Measurements from ENCODE around the gene TTI1. TPM values are rescaled to one million over a fixed set of nuclear protein-coding genes. Genes with fewer than 3 reads are reported as not detected.

TTI1 gene
- total RNA-seq, 1 experiment from 2014 or later = 38.3 TPM

DNA sequence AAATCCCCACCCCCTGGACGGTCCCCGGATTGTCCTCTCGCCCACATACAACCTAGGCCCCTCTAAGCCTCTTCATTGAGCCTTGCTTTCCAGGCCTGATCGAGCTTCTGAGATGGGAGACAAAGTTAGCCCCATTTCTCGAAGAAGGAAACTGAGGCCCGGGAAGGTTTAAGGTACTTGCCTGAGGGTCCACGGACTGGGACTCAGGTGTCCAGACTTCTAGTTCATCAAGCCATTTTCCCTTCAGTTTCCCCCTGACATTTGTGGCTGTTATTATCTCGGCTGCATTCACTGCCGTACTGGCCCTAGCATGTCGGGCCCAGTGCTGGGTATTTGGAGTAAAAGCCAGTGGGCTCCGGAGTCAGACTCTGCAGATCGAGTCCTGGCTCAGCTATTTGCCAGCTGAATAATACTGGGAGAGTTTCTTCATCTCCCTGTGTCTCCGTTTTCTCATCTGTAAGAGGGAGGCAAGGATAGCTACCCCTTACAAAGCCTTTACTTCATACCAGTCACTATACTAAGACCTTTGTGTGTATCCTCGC lies 923 bp upstream of the TTI1 start:
- Histone ChIP-seq H3K27ac (ENCODE audit: low read length) (peak overlapping the region; percentile 42; the same call in 1 of the 2 replicates), H3K9ac (ENCODE audit: low read length) (peak overlapping the region; percentile 98), H3K4me3 (ENCODE audit: low read length) (peak overlapping the region; percentile 96), H3K4me1 (ENCODE audit: low read length) (peaks cover 47% of the 10 kb centered on the region), H4K20me1 (ENCODE audit: insufficient read depth, low read depth, low read length) (peaks cover 4% of the 10 kb centered on the region; the same call in 1 of the 2 replicates), H3K36me3 (ENCODE audit: insufficient read depth, low read length) (peaks cover 22% of the 10 kb centered on the region; the same call in 1 of the 2 replicates), H2AFZ (ENCODE audit: low read length) (peak overlapping the region; percentile 82; the same call in 1 of the 2 replicates), H3K9me3 (ENCODE audit: low read length) (no peaks in the 10 kb centered on the region), H3K9me2 (replicated peaks; ENCODE audit: insufficient read depth, low read length) (no peaks in the 10 kb centered on the region), H3K79me2 (ENCODE audit: low read length) (peaks cover 100% of the 10 kb centered on the region), H3K27me3 (ENCODE audit: low read length) (no peaks in the 10 kb centered on the region), H3K4me2 (ENCODE audit: low read depth, low read length, poor library complexity, severe bottlenecking) (peak overlapping the region; percentile 96)
- DNase-seq = no peak

DNA sequence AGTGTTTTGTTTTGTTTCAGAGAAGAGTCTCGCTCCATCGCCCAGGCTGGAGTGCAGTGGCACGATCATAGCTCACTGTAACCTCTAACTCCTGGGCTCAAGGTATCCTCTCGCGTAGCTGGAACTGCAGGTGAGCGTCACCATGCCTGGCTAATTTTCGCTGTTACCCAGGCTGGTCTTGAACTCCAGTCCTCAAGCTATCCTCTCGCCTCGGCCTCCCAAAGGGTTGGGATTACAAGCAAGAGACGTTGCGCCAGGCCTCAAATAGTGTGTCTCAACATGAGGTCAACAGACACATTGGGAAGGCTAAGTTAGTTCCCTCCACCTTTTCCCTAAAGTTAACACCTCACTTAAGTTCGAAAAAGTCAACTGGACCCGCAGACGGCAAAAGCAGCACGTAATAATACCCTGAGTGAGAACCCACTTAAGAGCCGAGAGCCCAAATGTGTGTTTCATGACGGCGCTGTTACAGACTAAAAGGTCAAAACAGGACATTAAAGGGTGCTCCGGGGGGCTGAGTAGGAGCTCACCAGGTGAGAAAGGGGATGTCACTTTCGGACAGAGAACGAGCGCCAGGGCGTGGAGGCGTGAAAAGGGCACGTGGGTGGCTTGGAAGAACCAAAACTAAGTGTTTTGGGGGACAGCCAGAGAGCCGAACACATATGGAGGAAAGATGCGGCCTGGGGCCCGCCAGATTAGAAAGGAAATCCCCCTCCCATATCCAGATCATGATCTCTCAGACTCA lies 499 bp downstream of the TTI1 start:
- Histone ChIP-seq H3K4me2 (ENCODE audit: low read depth, low read length, poor library complexity, severe bottlenecking) (peak overlapping the region; percentile 96), H3K36me3 (ENCODE audit: insufficient read depth, low read length) (peaks cover 19% of the 10 kb centered on the region; the same call in 1 of the 2 replicates), H3K27ac (ENCODE audit: low read length) (peak overlapping the region; percentile 46; the same call in 1 of the 2 replicates), H3K4me3 (ENCODE audit: low read length) (peak overlapping the region; percentile 96), H4K20me1 (ENCODE audit: insufficient read depth, low read depth, low read length) (peaks cover 4% of the 10 kb centered on the region; the same call in 1 of the 2 replicates), H3K9me3 (ENCODE audit: low read length) (no peaks in the 10 kb centered on the region), H3K9me2 (replicated peaks; ENCODE audit: insufficient read depth, low read length) (no peaks in the 10 kb centered on the region), H3K27me3 (ENCODE audit: low read length) (no peaks in the 10 kb centered on the region), H2AFZ (ENCODE audit: low read length) (peak overlapping the region; percentile 82), H3K79me2 (ENCODE audit: low read length) (peaks cover 100% of the 10 kb centered on the region), H3K4me1 (ENCODE audit: low read length) (peaks cover 47% of the 10 kb centered on the region), H3K9ac (ENCODE audit: low read length) (peak overlapping the region; percentile 98)
- peak; percentile 85 for DNase-seq

DNA sequence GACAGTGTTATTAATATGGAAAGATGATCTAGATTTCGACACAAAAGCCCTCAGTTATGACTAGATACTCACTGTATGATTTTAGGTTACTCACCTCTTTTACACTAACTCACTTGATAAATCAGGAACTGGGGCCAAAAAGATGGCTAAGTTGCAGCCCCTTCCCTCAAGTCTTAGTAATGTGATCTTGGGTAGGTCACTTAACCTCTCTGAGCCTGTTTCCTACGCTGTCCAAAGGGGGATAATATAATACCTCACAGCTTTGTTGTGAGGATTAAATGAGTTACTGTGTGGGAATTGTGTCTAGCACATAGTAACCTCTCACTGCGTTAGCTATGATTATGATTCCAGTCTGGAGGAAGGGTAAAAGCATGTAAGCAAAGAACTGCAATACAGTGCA lies 1.3 kb downstream of the TTI1 start:
- Histone ChIP-seq H3K9me2 (replicated peaks; ENCODE audit: insufficient read depth, low read length) (no peaks in the 10 kb centered on the region), H3K9me3 (ENCODE audit: low read length) (no peaks in the 10 kb centered on the region), H3K27ac (ENCODE audit: low read length) (peak overlapping the region; percentile 46; the same call in 1 of the 2 replicates), H3K36me3 (ENCODE audit: insufficient read depth, low read length) (peaks cover 21% of the 10 kb centered on the region; the same call in 1 of the 2 replicates), H3K4me2 (ENCODE audit: low read depth, low read length, poor library complexity, severe bottlenecking) (peak overlapping the region; percentile 96), H3K27me3 (ENCODE audit: low read length) (no peaks in the 10 kb centered on the region), H3K4me3 (ENCODE audit: low read length) (peak overlapping the region; percentile 96), H2AFZ (ENCODE audit: low read length) (no peak overlapping the region), H3K79me2 (ENCODE audit: low read length) (peaks cover 100% of the 10 kb centered on the region), H4K20me1 (ENCODE audit: insufficient read depth, low read depth, low read length) (peaks cover 4% of the 10 kb centered on the region; the same call in 1 of the 2 replicates), H3K9ac (ENCODE audit: low read length) (peak overlapping the region; percentile 98), H3K4me1 (ENCODE audit: low read length) (peaks cover 47% of the 10 kb centered on the region)
- DNase-seq = peak; percentile 48

DNA sequence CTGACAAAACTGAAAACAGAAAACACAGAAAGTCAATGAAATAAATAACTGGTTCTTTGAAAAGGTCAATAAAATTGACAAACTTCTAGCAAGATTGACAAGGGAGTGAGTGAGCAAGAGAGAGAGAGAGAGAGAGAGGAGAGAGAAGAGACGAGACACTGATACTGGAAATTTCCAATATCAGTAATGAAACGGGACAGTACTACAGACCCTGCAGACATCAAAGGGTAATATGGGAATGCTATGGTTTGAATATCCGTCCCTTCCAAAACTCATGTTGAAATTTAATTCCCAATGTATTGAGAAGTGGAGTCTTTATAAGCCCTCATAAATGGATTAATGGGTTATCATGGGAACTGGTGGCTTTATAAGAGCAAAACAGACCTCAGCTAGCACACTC lies 3.8 kb downstream of the TTI1 start:
- no peak overlapping the region for H2AFZ ChIP-seq (ENCODE audit: low read length)
- H4K20me1 ChIP-seq (ENCODE audit: insufficient read depth, low read depth, low read length) = no peaks in the 10 kb centered on the region; the same call in 1 of the 2 replicates
- H3K27me3 ChIP-seq (ENCODE audit: low read length) = no peaks in the 10 kb centered on the region
- no peak overlapping the region for H3K9ac ChIP-seq (ENCODE audit: low read length)
- H3K9me3 ChIP-seq (ENCODE audit: low read length) = no peaks in the 10 kb centered on the region
- H3K4me3 ChIP-seq (ENCODE audit: low read length) = no peak overlapping the region
- peaks cover 4% of the 10 kb centered on the region for H3K36me3 ChIP-seq (ENCODE audit: insufficient read depth, low read length)
- peaks cover 33% of the 10 kb centered on the region for H3K4me1 ChIP-seq (ENCODE audit: low read length)
- H3K9me2 ChIP-seq (replicated peaks; ENCODE audit: insufficient read depth, low read length) = no peaks in the 10 kb centered on the region
- H3K79me2 ChIP-seq (ENCODE audit: low read length) = peaks cover 100% of the 10 kb centered on the region
- no peak overlapping the region for H3K4me2 ChIP-seq (ENCODE audit: low read depth, low read length, poor library complexity, severe bottlenecking)
- DNase-seq = no peak
- H3K27ac ChIP-seq (ENCODE audit: low read length) = no peak overlapping the region

DNA sequence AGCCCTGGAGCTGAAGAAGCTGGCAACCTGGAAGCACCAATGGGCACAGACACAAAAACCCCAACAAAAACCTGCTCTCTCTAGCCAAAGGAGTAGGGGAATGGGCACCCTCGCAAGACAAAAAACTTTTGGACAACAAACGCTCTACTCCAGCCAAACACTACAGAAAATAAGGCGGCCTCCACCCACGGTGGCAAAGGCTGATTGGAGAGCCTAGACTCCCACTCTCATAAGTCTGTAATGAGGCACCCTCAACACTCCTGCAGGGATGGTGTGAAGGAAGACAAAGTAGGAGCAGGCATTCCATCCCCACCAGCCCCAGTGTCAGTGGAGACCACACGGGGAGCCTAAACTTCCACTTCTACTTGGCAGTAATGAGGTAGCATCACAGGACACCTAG lies 8.8 kb downstream of the TTI1 start:
- H3K79me2 ChIP-seq (ENCODE audit: low read length) = peaks cover 99% of the 10 kb centered on the region
- H3K9me3 ChIP-seq (ENCODE audit: low read length) = no peaks in the 10 kb centered on the region
- peaks cover 10% of the 10 kb centered on the region for H3K4me1 ChIP-seq (ENCODE audit: low read length)
- no peaks in the 10 kb centered on the region for H3K9me2 ChIP-seq (replicated peaks; ENCODE audit: insufficient read depth, low read length)
- H3K4me3 ChIP-seq (ENCODE audit: low read length) = no peak overlapping the region
- H3K27me3 ChIP-seq (ENCODE audit: low read length) = no peaks in the 10 kb centered on the region
- peaks cover 23% of the 10 kb centered on the region for H3K36me3 ChIP-seq (ENCODE audit: insufficient read depth, low read length)
- no peak overlapping the region for H3K27ac ChIP-seq (ENCODE audit: low read length)
- H3K9ac ChIP-seq (ENCODE audit: low read length) = no peak overlapping the region
- DNase-seq = no peak
- no peak overlapping the region for H3K4me2 ChIP-seq (ENCODE audit: low read depth, low read length, poor library complexity, severe bottlenecking)
- H4K20me1 ChIP-seq (ENCODE audit: insufficient read depth, low read depth, low read length) = no peaks in the 10 kb centered on the region
- H2AFZ ChIP-seq (ENCODE audit: low read length) = no peak overlapping the region

DNA sequence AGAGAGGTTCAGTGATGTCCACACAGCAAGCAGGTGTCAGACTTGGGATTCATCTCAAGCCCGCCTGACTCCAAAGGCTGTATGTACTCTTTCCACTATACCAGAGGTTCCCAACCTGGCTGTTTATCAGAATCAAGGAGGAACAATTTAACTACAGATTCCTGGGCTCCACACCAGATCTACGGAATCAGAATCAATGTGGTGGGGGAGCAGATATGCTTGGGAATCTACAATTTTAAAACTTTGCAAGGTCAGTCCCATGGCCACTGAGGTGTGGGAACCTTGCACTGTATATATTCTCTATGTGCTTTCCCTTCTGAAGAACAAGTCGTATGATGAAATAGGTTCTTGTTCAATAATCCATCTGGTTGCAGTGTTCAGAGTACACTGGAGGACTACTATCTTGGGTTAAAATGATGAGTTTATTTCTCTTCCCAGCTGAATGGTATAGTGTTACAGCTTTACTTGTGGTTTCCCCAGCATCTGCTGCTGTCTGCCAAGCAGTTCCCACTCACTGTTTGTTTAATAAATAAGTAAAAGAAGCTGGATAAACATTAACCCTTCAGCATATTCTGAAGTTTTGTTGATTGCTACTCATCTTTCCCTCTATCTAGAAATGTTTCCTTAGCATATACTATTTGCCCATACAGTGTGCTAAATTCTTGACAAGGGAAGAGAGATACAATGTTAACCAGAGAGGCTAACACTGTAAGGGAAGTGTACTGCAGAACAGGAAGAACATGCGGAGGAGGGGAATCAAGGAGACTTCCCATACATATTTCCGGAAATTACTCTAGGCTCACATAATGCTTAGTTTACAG lies 9.9 kb downstream of the TTI1 start:
- H4K20me1 ChIP-seq (ENCODE audit: insufficient read depth, low read depth, low read length) = no peaks in the 10 kb centered on the region
- no peaks in the 10 kb centered on the region for H3K27me3 ChIP-seq (ENCODE audit: low read length)
- no peak overlapping the region for H3K4me3 ChIP-seq (ENCODE audit: low read length)
- H3K4me2 ChIP-seq (ENCODE audit: low read depth, low read length, poor library complexity, severe bottlenecking) = no peak overlapping the region
- peaks cover 34% of the 10 kb centered on the region for H3K36me3 ChIP-seq (ENCODE audit: insufficient read depth, low read length)
- no peak overlapping the region for H2AFZ ChIP-seq (ENCODE audit: low read length)
- DNase-seq = no peak
- H3K27ac ChIP-seq (ENCODE audit: low read length) = no peak overlapping the region
- H3K9me3 ChIP-seq (ENCODE audit: low read length) = peaks cover 7% of the 10 kb centered on the region
- H3K4me1 ChIP-seq (ENCODE audit: low read length) = peaks cover 10% of the 10 kb centered on the region
- H3K9ac ChIP-seq (ENCODE audit: low read length) = no peak overlapping the region
- H3K79me2 ChIP-seq (ENCODE audit: low read length) = peaks cover 99% of the 10 kb centered on the region
- no peaks in the 10 kb centered on the region for H3K9me2 ChIP-seq (replicated peaks; ENCODE audit: insufficient read depth, low read length)

DNA sequence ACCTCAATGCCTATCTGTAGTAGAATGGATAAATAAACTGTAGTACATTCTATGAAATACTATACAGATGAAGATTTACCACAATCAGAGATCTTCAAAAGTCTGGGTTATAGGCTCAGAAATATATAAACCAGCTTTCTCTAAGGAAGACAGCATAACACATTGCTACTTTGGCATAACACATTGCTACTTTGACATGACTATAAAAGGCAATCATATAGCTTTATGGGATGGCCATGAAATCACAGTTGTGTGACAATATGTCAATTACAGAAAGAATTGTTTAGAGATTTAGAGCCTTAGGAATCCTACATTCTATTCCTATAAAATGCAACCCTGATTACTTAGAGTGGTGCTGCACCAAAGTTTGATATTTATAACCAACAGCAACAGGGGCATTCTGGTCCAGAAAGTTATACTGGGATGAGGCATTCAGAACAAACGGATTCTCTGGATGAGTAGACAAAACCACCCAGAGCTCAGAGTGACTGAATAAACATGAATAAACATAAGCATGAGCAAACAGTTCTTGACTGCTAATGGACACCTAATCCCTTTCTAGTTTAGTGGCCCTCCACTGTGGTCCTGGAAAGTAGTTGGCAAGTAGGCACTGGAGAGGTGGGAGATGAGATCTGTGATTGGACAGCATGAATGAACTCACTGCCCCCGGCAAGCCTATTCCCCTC lies 12.0 kb downstream of the TTI1 start:
- Histone ChIP-seq H3K79me2 (ENCODE audit: low read length) (peaks cover 98% of the 10 kb centered on the region), H3K4me3 (ENCODE audit: low read length) (no peak overlapping the region), H3K4me2 (ENCODE audit: low read depth, low read length, poor library complexity, severe bottlenecking) (no peak overlapping the region), H3K27ac (ENCODE audit: low read length) (no peak overlapping the region), H3K9ac (ENCODE audit: low read length) (no peak overlapping the region), H3K9me2 (replicated peaks; ENCODE audit: insufficient read depth, low read length) (no peaks in the 10 kb centered on the region), H3K27me3 (ENCODE audit: low read length) (no peaks in the 10 kb centered on the region), H3K36me3 (ENCODE audit: insufficient read depth, low read length) (peaks cover 46% of the 10 kb centered on the region), H3K9me3 (ENCODE audit: low read length) (peaks cover 8% of the 10 kb centered on the region), H3K4me1 (ENCODE audit: low read length) (peaks cover 10% of the 10 kb centered on the region), H2AFZ (ENCODE audit: low read length) (no peak overlapping the region), H4K20me1 (ENCODE audit: insufficient read depth, low read depth, low read length) (no peaks in the 10 kb centered on the region)
- DNase-seq = no peak
